OCI-LY3 (cell line): ENCODE measurements around the gene NTRK2.

Experiments
- H2AFZ ChIP-seq: fragments of 200-600, 300-600 bp; shearing (Covaris generic); 2 replicates; pipeline ENCODE4 v1.6.0; 2014; ENCODE audit warnings: antibody characterized with exemption, low read depth, low read length
- H3K27ac ChIP-seq: fragments of 200-600, 300-600 bp; sonication (generic); 2 replicates; pipeline ENCODE4 v1.5.1; 2014; ENCODE audit warnings: mild to moderate bottlenecking, low read length, moderate library complexity, mixed read lengths
- H3K27me3 ChIP-seq: fragments of 200-600, 300-600 bp; sonication (generic); 2 replicates; pipeline ENCODE4 v1.6.1; 2014; ENCODE audit warnings: low read depth, low read length, mixed read lengths
- H3K36me3 ChIP-seq: fragments of 200-600, 300-600 bp; sonication (generic); replicated peaks from 2 replicates; pipeline ENCODE3; 2014; ENCODE audit warnings: low read depth, low read length, mixed read lengths
- H3K4me1 ChIP-seq: fragments of 300-600, 200-600 bp; sonication (generic); 2 replicates; pipeline ENCODE4 v1.6.1; 2014; ENCODE audit warnings: low read length, mixed read lengths
- H3K4me2 ChIP-seq: fragments of 200-600, 300-600 bp; sonication (generic); 2 replicates; pipeline ENCODE4 v1.6.1; 2014; ENCODE audit warnings: low read length, mixed read lengths
- H3K4me3 ChIP-seq: fragments of 300-600, 200-600 bp; sonication (generic); 2 replicates; pipeline ENCODE4 v1.5.1; 2014; ENCODE audit warnings: antibody characterized with exemption, mild to moderate bottlenecking, low read length, moderate library complexity
- H3K79me2 ChIP-seq: fragments of 300-600, 200-600 bp; shearing (Covaris generic); 2 replicates; pipeline ENCODE4 v1.6.1; 2014; ENCODE audit warnings: mild to moderate bottlenecking, low read length, mixed read lengths
- H3K9ac ChIP-seq: fragments of 300-600, 200-600 bp; shearing (Covaris generic); 2 replicates; pipeline ENCODE4 v1.6.0; 2014; ENCODE audit warnings: mild to moderate bottlenecking, low read length, moderate library complexity
- H3K9me3 ChIP-seq: fragments of 200-600, 300-600 bp; shearing (Covaris generic); 2 replicates; pipeline ENCODE4 v1.6.1; 2014; ENCODE audit warnings: low read length, mixed read lengths; ENCODE audit not compliant: insufficient read depth
- H4K20me1 ChIP-seq: fragments of 200-600, 300-600 bp; sonication (generic); 2 replicates; pipeline ENCODE4 v1.6.1; 2016; ENCODE audit warnings: low read length, mixed read lengths; ENCODE audit not compliant: insufficient read depth
- CTCF ChIP-seq: fragments of 200-600, 300-600 bp; sonication (generic); IDR thresholded peaks from 2 replicates; pipeline ENCODE4 v1.5.1; 2014; ENCODE audit warnings: antibody characterized with exemption, low read length, low read depth
- EZH2phosphoT487 ChIP-seq: fragments of 200-600 bp; shearing (Covaris generic); IDR thresholded peaks from 2 replicates; pipeline ENCODE4 v1.6.1; 2018; ENCODE audit warnings: antibody characterized with exemption, mixed run types, low read depth

NTRK2 gene

DNA sequence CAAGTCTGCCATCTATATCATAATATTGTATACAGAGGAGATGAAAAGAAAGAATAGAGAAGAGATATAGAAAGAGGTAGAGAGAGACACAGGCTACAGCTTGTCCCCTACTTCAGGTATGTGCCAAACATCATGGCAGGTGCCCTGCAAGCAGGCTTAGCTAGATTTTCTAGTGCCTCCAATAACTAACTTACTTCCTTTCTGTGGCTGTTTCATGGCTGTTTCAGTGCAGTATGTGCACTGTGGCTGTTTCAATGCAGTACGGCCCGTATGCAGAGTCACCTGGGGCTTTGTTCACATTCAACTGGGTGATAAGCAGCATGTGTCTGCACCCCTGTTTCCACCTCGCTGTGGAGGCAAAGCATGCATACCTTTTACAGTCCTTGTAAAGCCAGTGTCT, 327.2 kb downstream of the NTRK2 start:
- no peaks in the 10 kb centered on the region for H3K27me3 ChIP-seq
- H4K20me1 ChIP-seq = no peaks in the 10 kb centered on the region
- H2AFZ ChIP-seq = peak overlapping the region; percentile 55; the same call in 1 of the 2 replicates
- no peak overlapping the region for H3K9ac ChIP-seq
- H3K36me3 ChIP-seq = peaks cover 18% of the 10 kb centered on the region
- TF ChIP-seq CTCF (no peak), EZH2phosphoT487 (no peak)
- H3K4me3 ChIP-seq = no peak overlapping the region
- H3K27ac ChIP-seq = no peak overlapping the region; the same call in 1 of the 2 replicates
- peaks cover 16% of the 10 kb centered on the region; the same call in 1 of the 2 replicates for H3K9me3 ChIP-seq
- H3K4me1 ChIP-seq = peaks cover 38% of the 10 kb centered on the region
- no peaks in the 10 kb centered on the region for H3K79me2 ChIP-seq
- peak overlapping the region; percentile 27; the same call in 1 of the 2 replicates for H3K4me2 ChIP-seq

- Histone ChIP-seq H3K79me2 (no peaks in the 10 kb centered on the region), H2AFZ (0 out of 2 replicates have a peak overlapping the region, but pooled peaks have one; percentile 23), H3K9ac (no peak overlapping the region; the same call in 1 of the 2 replicates), H4K20me1 (no peaks in the 10 kb centered on the region), H3K36me3 (peaks cover 23% of the 10 kb centered on the region), H3K4me1 (peaks cover 46% of the 10 kb centered on the region), H3K27ac (no peak overlapping the region), H3K27me3 (no peaks in the 10 kb centered on the region), H3K9me3 (peaks cover 16% of the 10 kb centered on the region; the same call in 1 of the 2 replicates), H3K4me3 (no peak overlapping the region), H3K4me2 (0 out of 2 replicates have a peak overlapping the region, but pooled peaks have one; percentile 2)
- no peak for TF ChIP-seq EZH2phosphoT487
- TF ChIP-seq CTCF = peak; percentile 61
These were observed 327.9 kb downstream of the NTRK2 start for GRCh38 chr9:84997472-84997871.

DNA sequence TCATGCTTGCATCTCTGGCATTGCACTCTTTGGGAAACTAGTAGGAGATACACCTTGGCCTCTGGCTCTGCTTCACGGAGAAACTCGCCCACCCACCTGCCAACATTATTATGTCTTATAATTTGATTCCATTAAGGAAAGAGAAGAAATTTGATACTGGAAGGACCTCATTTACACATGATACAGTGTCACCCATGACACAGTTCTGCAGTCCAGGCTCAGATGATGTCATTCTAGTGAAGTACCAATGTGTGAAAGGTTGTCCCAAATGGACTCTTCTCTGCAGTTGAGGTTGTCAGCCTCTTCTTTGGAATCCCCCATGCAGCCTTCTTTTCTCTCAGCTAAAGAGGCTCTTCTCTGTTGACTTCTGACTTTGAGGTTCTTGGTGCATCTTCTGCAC, 329.1 kb downstream of the NTRK2 start:
- Histone ChIP-seq H3K36me3 (peaks cover 23% of the 10 kb centered on the region), H3K27ac (no peak overlapping the region), H3K9me3 (peaks cover 16% of the 10 kb centered on the region; the same call in 1 of the 2 replicates), H3K9ac (no peak overlapping the region), H3K27me3 (no peaks in the 10 kb centered on the region), H3K4me2 (no peak overlapping the region), H3K4me1 (peaks cover 57% of the 10 kb centered on the region), H2AFZ (no peak overlapping the region), H3K4me3 (no peak overlapping the region), H3K79me2 (no peaks in the 10 kb centered on the region), H4K20me1 (no peaks in the 10 kb centered on the region)
- TF ChIP-seq EZH2phosphoT487 = no peak
- TF ChIP-seq CTCF = no peak

DNA sequence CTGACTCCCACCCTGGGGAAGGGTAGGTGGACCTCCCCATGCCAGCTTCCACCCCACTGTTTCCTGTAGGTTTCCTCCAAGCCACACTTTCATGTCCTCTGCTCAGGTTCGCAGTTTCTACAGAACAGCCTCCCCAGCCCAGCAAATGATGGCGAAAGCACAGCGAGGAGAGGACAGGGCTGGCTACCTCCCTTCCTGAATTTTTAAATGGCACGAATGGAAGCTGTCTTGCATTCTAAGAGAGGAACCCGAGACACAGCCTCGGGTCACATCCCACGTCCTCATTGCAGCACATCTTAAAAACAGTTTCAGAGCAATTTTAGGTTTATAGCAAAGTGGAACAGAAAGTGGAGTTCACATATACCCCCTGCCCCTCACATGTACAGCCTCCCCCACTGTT, 330.3 kb downstream of the NTRK2 start:
- Histone ChIP-seq H3K27me3 (no peaks in the 10 kb centered on the region), H3K4me2 (peak overlapping the region; percentile 31), H3K9me3 (peaks cover 16% of the 10 kb centered on the region; the same call in 1 of the 2 replicates), H2AFZ (no peak overlapping the region), H3K36me3 (peaks cover 23% of the 10 kb centered on the region), H3K9ac (no peak overlapping the region; the same call in 1 of the 2 replicates), H4K20me1 (no peaks in the 10 kb centered on the region), H3K27ac (peak overlapping the region; percentile 21; the same call in 1 of the 2 replicates), H3K4me1 (peaks cover 69% of the 10 kb centered on the region), H3K4me3 (no peak overlapping the region), H3K79me2 (no peaks in the 10 kb centered on the region)
- TF ChIP-seq EZH2phosphoT487 (no peak), CTCF (no peak)
